HUES64 (cell line): ENCODE data around the gene PCSK5.
A peak's percentile ranks its signal among the peaks of the same experiment; 100 is the strongest.
"Not testable (repeated sequence)": the region's sequence is repeated elsewhere in the genome, so short reads cannot be mapped to it uniquely, and the experiment has no call there.

Experiments
- H3K27ac ChIP-seq: 2 replicates; pipeline ENCODE4 v1.7.0; 2013; ENCODE audit warnings: low read depth, low read length, inconsistent platforms
- H3K27me3 ChIP-seq: 2 replicates; pipeline ENCODE4 v1.6.1; 2013; ENCODE audit warnings: mild to moderate bottlenecking, low read length; ENCODE audit not compliant: insufficient read depth
- H3K36me3 ChIP-seq: 2 replicates; pipeline ENCODE4 v1.6.1; 2013; ENCODE audit warnings: mild to moderate bottlenecking, low read length; ENCODE audit not compliant: insufficient read depth
- H3K4me1 ChIP-seq: 2 replicates; pipeline ENCODE4 v1.6.1; 2013; ENCODE audit warnings: mild to moderate bottlenecking, low read length, moderate library complexity; ENCODE audit not compliant: insufficient read depth
- H3K4me3 ChIP-seq: 2 replicates; pipeline ENCODE4 v1.5.1; 2013; ENCODE audit warnings: mild to moderate bottlenecking, low read length, moderate library complexity
- H3K9ac ChIP-seq: 2 replicates; pipeline ENCODE4 v1.6.1; 2013; ENCODE audit warnings: mild to moderate bottlenecking, low read depth, low read length
- H3K9me3 ChIP-seq: 2 replicates; pipeline ENCODE4 v1.6.1; 2013; ENCODE audit warnings: low read depth, low read length; ENCODE audit not compliant: insufficient read depth
- WGBS: fragments of 150-250, 120-280 bp; methylation state at CpG from one replicate; pipeline ENCODE4 v1.1.7; 2013; ENCODE audit warnings: missing lambda C conversion rate; 5-methylcytosine and 5-hydroxymethylcytosine counted together

The PCSK5 gene

DNA sequence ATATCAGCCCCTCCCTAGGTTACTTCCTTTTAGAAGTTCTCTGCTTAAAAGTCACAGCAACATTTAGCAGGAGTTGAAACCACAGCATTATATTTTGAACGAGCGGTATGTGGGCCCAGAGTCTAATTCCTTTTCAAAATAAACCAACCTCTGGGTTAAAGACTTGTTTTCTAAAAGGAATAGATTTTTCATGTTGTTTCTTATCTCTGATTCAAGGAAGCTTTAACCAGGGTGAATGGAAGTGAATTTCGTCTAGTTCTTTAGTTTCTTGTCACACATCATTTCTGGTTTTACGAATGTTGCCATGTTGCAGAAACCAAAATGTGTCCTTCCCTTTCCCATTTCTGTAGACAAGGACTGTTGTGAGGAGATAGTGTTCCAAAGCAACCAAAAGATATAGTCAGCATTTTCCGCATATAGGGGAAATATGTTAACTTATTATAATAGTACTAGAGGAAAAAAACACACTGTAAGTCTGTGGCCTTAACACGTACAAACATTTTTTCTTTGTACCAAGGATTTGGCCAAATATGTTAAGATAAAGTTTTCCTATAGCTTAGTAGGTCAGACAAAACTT, 142.4 kb downstream of the PCSK5 start:
- Histone ChIP-seq H3K27me3 (no peaks in the 10 kb centered on the region), H3K9ac (no peak overlapping the region), H3K4me3 (no peak overlapping the region), H3K27ac (no peak overlapping the region), H3K36me3 (peaks cover 13% of the 10 kb centered on the region; the same call in 1 of the 2 replicates), H3K9me3 (no peaks in the 10 kb centered on the region), H3K4me1 (peaks cover 18% of the 10 kb centered on the region)
- WGBS: 99% methylated on average over 5 of the region's 6 CpGs

GRCh38 chr9:76034049-76034448, 143.6 kb downstream of the PCSK5 start:
- WGBS: 100% methylated on average over 3 of the region's 3 CpGs
- Histone ChIP-seq H3K4me3 (no peak overlapping the region), H3K36me3 (peaks cover 10% of the 10 kb centered on the region; the same call in 1 of the 2 replicates), H3K27me3 (no peaks in the 10 kb centered on the region), H3K4me1 (peaks cover 26% of the 10 kb centered on the region), H3K9ac (no peak overlapping the region), H3K9me3 (no peaks in the 10 kb centered on the region), H3K27ac (no peak overlapping the region)

- H3K9ac ChIP-seq: no peak overlapping the region
- H3K27ac ChIP-seq: no peak overlapping the region
These were observed 146.3 kb downstream of the PCSK5 start for GRCh38 chr9:76036762-76037161.

DNA sequence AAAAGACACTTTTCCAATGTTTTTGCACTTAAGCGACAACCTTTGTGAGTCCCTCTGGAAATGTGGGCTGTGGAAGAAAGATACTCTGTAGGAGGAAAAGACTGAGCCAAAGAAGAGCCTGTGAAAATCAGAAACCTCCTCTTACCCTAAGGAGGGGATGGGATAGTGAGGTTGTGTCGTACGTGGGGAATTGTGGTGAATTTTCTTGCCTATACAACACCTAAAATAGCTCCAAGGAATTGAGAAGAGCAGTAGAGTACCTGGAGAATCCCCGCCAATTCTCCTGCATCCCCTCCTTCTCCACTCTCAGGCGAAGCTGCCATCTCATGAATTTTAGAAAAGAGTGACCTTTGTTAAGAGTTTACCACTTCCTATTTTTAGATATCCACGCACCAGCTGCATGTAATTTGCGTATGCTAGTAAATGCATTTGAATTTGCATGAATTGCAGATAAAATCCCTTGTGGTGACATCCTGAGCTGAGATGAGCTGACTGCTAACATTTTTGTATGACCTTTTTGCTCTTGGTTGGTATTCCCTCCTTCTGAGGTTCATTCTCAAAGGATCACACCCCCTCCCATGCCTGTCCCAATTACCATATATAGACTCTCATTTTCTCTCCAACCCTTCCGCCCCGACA, 147.2 kb downstream of the PCSK5 start:
- H3K4me1 ChIP-seq: peaks cover 26% of the 10 kb centered on the region
- no peak overlapping the region for H3K4me3 ChIP-seq
- H3K27me3 ChIP-seq: no peaks in the 10 kb centered on the region
- peak overlapping the region; percentile 28; the same call in 1 of the 2 replicates for H3K27ac ChIP-seq
- peaks cover 6% of the 10 kb centered on the region; the same call in 1 of the 2 replicates for H3K36me3 ChIP-seq
- 92% methylated on average over 6 of the region's 9 CpGs for WGBS
- H3K9ac ChIP-seq: no peak overlapping the region
- no peaks in the 10 kb centered on the region for H3K9me3 ChIP-seq

More at GRCh38 chr9:76036762-76037161, 146.3 kb downstream of the PCSK5 start:
- Histone ChIP-seq H3K27me3 (no peaks in the 10 kb centered on the region), H3K4me3 (no peak overlapping the region), H3K36me3 (peaks cover 10% of the 10 kb centered on the region; the same call in 1 of the 2 replicates), H3K4me1 (peaks cover 26% of the 10 kb centered on the region), H3K9me3 (no peaks in the 10 kb centered on the region)
- 100% methylated on average over 1 of the region's 2 CpGs for WGBS

DNA sequence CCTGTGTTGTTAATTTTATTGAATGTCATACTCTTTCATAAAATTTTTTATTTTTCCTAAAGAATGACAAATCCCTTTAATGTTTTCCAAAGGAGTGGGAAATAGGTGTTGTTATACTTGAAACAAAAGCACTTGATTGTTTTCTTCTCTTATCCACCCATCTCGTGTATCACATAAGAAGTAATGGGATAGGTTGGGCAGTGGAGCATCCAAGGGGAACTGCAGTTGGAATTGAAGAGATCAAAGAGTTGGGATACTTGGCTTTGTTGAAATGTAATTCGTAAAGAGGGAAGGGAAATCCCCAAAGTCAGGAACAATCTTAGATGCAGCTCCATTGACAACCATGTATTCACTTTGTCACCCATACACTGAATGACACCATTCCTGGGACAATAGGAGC, 148.0 kb downstream of the PCSK5 start:
- WGBS: 56% methylated on average over 1 of the region's 2 CpGs
- Histone ChIP-seq H3K27ac (no peak overlapping the region), H3K9ac (no peak overlapping the region), H3K4me1 (peaks cover 26% of the 10 kb centered on the region), H3K27me3 (no peaks in the 10 kb centered on the region), H3K36me3 (peaks cover 2% of the 10 kb centered on the region; the same call in 1 of the 2 replicates), H3K4me3 (no peak overlapping the region), H3K9me3 (no peaks in the 10 kb centered on the region)

DNA sequence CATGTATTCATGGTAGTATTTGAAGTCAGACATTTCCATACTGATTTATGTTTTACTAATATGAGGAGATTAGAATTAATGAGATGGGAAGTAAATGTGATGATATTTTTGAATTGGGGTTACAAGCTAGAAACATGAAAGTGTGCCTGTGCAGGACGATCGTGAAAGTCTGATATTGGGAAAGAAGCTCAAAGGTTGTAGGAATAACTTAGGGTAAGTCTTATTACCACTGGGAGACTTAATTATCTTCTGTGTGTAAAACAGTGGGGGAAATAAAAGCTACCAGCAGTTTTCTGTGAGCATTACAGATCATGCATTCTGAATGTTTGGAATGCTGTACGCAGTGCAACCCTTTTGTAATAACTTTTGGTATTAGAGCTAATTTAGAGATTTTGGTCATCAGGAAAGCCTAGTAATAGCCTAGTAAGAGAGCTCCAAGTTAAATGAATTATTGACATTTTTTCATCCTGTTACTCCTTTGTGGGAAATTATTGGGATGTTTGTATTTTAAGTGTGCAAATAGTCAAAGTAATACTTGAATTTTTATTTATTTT, 153.9 kb downstream of the PCSK5 start:
- WGBS: 96% methylated on average over 3 of the region's 3 CpGs
- Histone ChIP-seq H3K36me3 (no peaks in the 10 kb centered on the region), H3K27ac (peak overlapping the region; percentile 0; the same call in 1 of the 2 replicates)

GRCh38 chr9:76045221-76045620, 154.7 kb downstream of the PCSK5 start:
- Histone ChIP-seq H3K4me3 (no peak overlapping the region), H3K27me3 (no peaks in the 10 kb centered on the region), H3K9me3 (no peaks in the 10 kb centered on the region), H3K4me1 (peaks cover 22% of the 10 kb centered on the region), H3K36me3 (no peaks in the 10 kb centered on the region), H3K9ac (no peak overlapping the region), H3K27ac (peak overlapping the region; percentile 80)
- WGBS: 69% methylated on average over 2 of the region's 2 CpGs

More for the DNA sequence above, 153.9 kb downstream of the PCSK5 start:
- Histone ChIP-seq H3K27me3 (no peaks in the 10 kb centered on the region), H3K4me1 (peaks cover 22% of the 10 kb centered on the region), H3K9me3 (no peaks in the 10 kb centered on the region), H3K4me3 (no peak overlapping the region), H3K9ac (no peak overlapping the region)

DNA sequence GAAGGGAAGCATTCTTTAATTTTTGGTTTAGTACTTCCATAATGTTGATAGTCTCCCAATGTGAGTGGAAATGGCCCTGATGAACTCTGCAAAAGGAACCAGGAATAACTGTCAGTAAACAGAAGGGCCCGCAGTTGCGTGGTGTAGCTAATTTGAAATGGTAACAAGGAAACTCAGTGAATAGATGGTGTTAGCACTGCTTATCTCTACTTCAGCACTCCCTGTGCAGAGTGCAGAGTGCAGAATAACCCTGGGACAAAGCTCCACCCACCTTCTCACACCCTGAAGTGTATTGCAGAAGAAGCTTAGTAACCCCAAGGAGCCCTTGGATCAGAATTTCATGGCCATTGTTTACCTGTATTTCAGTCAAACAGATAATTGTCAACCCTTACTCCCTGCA, 158.9 kb downstream of the PCSK5 start:
- Histone ChIP-seq H3K36me3 (no peaks in the 10 kb centered on the region), H3K4me1 (peaks cover 16% of the 10 kb centered on the region)
- 78% methylated on average over 2 of the region's 2 CpGs for WGBS

DNA sequence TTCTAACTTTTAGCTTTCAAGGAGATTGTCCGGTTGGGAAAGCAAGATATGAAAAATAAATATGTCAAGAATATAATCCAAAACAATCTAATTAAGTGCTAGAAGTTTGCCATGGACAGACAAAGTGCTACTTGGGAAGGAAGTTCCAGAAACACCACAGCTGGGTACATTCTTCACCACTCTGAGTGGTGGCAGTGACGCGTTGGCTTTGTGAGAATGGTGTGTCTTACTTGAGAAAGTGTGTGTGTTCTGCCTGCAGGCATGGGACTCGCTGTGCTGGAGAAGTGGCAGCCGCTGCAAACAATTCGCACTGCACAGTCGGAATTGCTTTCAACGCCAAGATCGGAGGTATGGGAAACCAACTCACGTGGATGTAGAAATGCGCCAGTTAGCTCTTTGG, 177.2 kb downstream of the PCSK5 start:
- H3K4me1 ChIP-seq: no peaks in the 10 kb centered on the region
- 0 out of 2 replicates have a peak, but pooled peaks cover 2% of the 10 kb centered on the region for H3K36me3 ChIP-seq
- H3K4me3 ChIP-seq: no peak overlapping the region
- WGBS: 94% methylated on average over 10 of the region's 11 CpGs
- no peak overlapping the region for H3K9ac ChIP-seq
- 0 out of 2 replicates have a peak, but pooled peaks cover 4% of the 10 kb centered on the region for H3K9me3 ChIP-seq
- H3K27ac ChIP-seq: no peak overlapping the region
- H3K27me3 ChIP-seq: no peaks in the 10 kb centered on the region

More for the DNA sequence above, 158.9 kb downstream of the PCSK5 start:
- Histone ChIP-seq H3K4me3 (no peak overlapping the region), H3K9ac (no peak overlapping the region), H3K27me3 (no peaks in the 10 kb centered on the region), H3K27ac (no peak overlapping the region), H3K9me3 (no peaks in the 10 kb centered on the region)

DNA sequence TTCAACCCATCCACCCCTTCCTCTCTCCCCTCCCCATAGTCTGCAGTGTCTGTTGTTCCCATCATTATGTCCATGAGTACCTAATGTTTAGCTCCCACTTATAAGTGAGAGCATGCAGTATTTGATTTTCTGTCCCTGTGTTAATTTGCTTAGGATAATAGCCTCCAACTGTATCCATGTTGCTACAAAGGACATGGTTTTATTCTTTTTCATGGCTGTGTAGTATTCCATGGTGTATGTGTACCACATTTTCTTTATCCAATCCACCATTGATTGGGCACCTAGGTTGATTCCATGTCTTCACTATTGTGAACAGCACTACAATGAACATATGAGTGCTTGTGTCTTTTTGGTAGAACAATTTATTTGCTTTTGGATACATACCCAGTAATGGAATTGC, 187.1 kb downstream of the PCSK5 start:
- no peak overlapping the region for H3K4me3 ChIP-seq
- H3K36me3 ChIP-seq: peaks cover 3% of the 10 kb centered on the region; the same call in 1 of the 2 replicates
- no peak overlapping the region for H3K9ac ChIP-seq
- H3K27me3 ChIP-seq: no peaks in the 10 kb centered on the region
- no peak overlapping the region for H3K27ac ChIP-seq
- peaks cover 5% of the 10 kb centered on the region; the same call in 1 of the 2 replicates for H3K9me3 ChIP-seq
- H3K4me1 ChIP-seq: no peaks in the 10 kb centered on the region

DNA sequence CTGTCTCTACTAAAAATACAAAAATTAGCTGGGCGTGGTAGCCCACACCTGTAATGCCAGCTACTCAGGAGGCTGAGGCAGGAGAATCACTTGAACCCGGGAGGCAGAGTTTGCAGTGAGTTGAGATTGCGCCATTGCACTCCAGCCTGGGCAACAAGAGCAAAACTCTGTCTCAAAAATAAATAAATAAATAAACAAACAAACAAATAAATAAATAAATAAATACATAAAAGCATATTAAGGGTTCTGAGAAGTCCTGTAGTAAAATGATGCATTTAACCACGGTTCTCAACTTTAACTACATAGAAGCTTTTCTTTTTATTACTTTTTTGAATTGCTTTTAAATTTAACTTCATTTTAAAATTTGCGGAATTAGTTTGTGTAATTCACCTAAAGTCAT, 190.8 kb downstream of the PCSK5 start:
- not testable (repeated sequence) for H3K9me3 ChIP-seq, H3K36me3 ChIP-seq, H3K27ac ChIP-seq, H3K4me1 ChIP-seq, H3K9ac ChIP-seq, H3K27me3 ChIP-seq, H3K4me3 ChIP-seq
- 95% methylated on average over 3 of the region's 5 CpGs for WGBS
